ENCODE measurements around the gene MED26.
A peak's percentile ranks its signal among the peaks of the same experiment; 100 is the strongest.
"Not testable (repeated sequence)": the region's sequence is repeated elsewhere in the genome, so short reads cannot be mapped to it uniquely, and the experiment has no call there.

MED26 gene

GRCh38 chr19:16628183-16628983 is at the start of gene MED26:
MED26 (minus strand) TSS chr19:16628204; CDS start chr19:16627943, 261 bp downstream.
- DNase-seq, result peak; percentile 91

GRCh38 chr19:16677055-16677454 is 49.1 kb upstream of the MED26 start:
- no peak for DNase-seq

DNA sequence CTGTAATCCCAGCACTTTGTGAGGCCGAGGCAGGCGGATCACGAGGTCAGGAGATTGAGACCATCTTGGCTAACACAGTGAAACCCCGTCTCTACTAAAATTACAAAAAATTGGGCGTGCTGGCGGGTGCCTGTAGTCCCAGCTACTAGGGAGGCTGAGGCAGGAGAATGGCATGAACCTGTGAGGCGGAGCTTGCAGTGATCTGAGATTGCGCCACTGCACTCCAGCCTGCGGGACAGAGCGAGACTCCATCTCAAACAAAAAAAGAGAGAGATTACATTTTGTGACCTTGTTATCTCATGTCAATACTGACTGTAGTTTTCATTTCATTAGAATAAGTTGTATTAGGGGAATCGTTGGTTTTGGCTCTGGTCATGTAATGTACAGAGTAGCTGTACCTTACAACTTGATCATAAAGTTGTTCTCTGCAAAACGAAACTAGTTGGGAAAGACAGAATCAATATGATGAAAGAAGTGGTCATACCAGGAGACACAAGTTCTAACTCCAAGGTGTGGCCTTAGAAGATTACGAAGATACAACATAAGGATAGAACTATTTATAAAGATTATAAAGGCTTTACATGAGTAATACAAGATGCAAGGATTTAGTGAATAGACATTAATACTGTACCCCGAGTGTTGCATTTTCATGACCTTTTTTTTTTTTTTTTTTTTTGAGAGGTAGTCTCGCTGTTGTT is 48.2 kb upstream of the MED26 start:
- DNase-seq, result no peak

DNA sequence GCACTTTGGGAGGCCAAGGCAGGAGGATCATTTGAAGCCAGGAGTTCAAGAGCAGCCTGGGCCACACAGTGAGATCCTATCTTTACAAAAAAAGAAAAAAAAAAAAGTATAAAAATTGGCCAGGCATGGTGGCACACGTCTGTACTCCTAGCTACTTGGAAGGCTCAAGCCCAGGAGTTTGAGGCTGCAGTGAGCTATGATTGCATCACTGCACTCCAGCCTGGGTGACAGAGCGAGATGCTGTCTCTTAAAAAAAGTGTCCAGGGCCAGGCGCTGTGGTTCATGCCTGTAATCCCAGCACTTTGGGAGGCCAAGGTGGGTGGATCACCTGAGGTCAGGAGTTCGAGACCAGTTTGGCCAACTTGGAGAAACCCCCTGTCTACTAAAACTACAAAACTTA is 45.8 kb upstream of the MED26 start:
- not testable (repeated sequence) for DNase-seq

- no peak for DNase-seq
These were observed 45.2 kb upstream of the MED26 start for GRCh38 chr19:16673231-16673630.

DNA sequence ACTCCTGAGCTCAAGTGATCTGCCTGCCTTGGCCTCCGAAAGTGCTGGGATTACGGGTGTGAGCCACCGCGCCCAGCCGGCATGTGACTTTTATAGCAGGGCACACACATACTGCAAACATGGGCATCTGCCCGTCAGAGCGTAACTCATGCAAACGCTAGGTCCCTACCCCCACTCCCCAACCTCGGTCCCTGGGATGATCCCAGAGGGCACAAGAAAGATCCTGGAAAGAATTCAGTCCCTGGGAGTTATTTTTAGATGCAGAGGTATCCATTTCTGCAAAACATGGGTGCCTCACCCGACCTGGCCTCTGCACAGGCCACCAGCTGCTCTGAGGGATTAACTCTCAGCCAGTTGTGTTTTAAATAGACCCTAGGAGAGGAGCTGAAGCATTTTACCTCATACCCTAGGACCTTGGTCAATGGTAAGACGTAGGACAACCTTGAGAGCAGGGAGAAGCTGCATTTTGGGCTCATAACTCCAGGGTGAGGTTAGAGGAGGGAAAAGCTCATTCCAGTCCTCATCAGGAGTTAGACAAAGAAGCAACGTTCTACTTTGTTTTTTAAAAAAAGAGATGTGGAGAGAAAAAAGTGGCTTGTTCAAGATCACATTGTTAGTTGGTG is 43.8 kb upstream of the MED26 start:
- DNase-seq, result no peak

DNA sequence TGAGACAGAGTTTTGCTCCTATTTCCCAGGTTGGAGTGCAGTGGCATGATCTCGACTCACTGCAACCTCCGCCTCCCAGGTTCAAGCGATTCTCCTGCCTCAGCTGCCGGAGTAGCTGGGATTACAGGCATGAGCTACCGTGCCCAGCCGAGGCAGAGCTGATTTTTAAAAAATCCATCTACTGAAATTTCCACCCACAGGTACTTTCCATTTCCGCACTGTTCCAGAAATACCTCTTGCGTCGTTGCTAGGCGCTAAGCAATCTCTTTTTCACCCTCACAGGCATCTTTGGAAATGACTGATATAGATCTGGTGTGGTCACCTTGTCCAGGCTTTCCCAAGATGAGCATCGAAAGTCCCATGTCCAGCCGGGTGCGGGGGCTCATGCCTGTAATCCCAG is 42.3 kb upstream of the MED26 start:
- DNase-seq, result no peak

DNA sequence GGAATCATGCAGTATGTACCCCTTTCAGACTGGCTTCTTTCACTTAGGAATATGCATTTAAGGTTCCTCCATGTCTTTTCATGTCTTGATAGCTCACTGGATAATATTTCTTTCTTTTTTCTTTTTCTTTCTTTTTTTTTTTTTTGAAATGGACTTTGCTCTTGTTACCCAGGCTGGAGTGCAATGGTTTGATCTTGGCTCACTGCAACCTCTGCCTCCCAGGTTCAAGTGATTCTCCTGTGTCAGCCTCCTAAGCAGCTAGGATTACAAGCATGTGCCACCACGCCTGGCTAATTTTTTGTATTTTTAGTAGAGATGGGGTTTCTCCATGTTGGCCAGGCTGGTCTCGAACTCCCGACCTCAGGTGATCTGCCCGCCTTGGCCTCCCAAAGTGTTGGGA is 40.7 kb upstream of the MED26 start:
- not testable (repeated sequence) for DNase-seq

- DNase-seq, result no peak
These were observed 40.2 kb upstream of the MED26 start for GRCh38 chr19:16668176-16668575.

DNA sequence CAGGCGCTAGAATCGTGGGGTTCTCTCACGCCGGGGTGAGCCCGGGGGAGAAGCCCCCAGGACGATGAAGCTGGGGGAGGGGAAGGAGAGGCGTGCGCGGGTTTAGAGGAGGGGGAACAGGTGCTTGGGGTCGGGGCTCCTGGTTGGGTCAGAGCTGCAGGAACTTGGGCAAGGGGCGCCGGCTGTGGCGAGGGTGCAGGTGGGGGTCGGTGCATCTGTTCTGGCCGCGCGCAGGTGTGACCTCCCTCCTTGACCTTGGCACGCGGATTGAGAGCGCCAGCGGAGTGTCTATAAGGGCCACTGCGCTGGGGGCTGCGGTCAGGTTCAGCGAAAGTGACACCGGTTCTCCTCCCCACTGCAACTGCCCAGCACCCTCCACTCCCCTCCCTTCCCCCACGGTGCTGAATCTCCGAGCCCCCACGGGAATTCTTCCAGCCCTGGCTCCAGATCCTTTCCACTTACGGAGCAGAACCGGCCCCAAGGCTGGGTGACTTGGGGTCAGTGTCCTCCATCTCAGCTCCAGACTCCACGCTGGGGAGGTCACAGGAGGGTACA is 33.6 kb upstream of the MED26 start:
- DNase-seq, result no peak

DNA sequence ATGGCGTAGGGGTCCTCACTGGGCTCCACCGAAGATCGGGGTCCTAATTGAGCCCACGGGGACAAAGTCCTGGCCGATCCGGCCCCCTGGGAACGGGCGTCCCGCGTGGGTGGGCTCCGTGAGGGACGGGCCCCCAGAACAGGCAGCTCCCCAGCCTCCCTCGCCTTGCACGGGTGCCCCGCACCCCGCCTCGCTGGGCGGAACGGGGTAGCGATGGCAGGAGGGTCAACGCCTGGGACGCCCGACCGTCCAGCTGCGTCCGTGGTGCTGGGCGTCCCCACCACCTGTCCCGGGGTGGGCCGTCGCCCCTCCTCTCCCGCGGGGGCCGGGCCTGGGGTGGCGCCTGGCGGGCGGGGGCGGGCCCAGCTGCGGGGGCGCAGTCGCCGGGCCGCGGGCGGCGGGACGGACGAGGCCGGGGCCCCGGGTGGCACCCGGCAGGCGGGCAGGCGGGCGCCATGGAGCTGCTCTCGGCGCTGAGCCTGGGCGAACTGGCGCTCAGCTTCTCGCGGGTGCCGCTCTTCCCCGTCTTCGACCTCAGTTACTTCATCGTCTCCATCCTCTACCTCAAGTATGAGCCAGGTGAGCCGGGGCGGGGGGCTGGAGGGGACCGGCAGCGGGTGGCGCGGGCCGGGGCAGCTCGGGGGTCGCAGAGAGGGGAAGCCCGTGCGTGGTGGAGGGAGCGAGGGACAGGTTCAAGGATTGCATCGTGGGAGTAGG is 32.9 kb upstream of the MED26 start, which contains the start of gene TMEM38A:
TSS of gene TMEM38A (plus strand) at position 377 of the 717 bp plus-strand sequence. CDS start at position 456, 79 bp downstream.
- peak; percentile 26 for DNase-seq

DNA sequence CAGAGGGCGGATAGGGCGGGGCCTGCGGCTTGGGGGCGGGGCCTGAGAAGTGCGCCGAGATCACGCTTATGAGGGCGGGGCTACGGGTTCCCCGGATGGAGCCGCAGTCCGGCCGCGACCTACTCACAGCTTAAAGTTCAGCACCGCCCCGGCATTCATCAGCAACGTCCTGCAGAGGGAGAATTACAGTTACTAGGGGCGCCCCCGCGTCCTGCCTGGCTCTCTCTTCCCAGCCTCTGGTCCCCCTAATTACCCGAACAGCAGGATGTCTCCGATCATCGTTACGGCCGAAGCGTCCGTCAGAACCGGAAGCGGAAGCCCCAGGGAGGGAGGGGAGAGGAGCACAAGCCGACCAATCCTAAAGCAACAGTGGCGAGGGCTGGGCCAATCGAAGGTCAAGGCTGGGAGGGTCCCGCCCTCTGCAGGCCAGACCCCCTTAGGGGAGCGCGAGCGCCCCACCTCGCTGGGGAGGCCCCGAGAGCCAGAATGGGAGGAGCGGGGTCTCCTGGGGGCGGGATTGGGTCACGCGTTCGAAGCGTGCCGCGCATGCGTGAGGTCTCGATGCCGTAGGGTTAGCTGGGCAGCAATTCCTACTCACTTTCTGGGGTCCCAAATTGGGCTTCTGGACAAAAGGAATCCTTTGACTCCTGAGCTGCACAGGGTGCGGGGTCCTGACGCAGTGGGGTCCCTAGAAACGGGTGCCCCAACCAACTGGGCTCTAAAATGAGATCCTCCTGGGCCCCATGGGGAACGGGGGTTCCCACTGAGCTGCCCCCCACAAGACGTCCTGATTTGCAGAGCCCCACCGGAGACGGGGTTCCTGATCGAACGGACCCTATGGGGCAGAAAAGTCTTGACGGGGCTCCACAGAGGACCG is 32.1 kb upstream of the MED26 start, which contains the start of gene SMIM7:
TSS of gene SMIM7 (minus strand) at position 313 of the 877 bp plus-strand sequence. CDS start at position 279, 34 bp downstream.
- peak; percentile 99 for DNase-seq

- DNase-seq, result no peak
These were observed 31.4 kb upstream of the MED26 start for GRCh38 chr19:16659464-16659831.

DNA sequence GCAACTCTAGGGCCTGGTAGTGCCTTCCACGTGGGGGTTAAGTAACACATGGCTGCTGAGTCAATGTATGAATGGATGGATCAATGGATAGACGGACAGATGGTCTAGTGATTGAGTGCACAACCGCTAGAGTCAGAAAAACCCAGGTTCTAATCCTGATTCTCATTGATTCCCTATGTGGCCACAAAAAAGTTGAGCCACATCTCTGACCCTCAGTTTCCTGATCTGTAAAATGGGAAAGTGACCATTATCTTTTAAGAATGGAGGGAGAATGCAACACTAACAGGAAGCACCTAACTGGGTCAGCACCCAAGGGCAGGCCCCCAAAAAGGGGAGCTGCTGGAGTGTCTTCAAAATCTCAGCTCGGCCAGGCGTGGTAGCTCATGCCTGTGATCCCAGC is 29.4 kb upstream of the MED26 start:
- no peak for DNase-seq

GRCh38 chr19:16655727-16656126 is 27.7 kb upstream of the MED26 start:
- no peak for DNase-seq

DNA sequence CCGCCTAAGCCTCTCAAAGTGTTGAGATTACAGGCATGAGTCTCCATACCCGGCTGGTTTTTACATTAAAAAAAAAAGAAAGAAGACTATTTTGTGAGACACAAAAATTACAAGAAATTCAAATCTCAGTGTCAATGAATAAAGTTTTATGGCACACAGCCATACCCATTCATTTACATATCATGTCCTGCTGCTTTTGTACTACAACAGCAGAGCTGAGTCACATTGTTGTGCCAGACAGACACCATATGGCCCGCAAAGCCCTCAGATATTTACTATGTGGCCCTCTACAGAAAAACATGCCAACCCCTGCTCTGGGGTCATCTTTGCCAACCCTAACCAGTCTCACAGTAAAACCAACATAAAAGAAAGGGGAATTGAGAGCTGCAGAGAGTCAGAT is 26.6 kb upstream of the MED26 start:
- DNase-seq, result no peak

DNA sequence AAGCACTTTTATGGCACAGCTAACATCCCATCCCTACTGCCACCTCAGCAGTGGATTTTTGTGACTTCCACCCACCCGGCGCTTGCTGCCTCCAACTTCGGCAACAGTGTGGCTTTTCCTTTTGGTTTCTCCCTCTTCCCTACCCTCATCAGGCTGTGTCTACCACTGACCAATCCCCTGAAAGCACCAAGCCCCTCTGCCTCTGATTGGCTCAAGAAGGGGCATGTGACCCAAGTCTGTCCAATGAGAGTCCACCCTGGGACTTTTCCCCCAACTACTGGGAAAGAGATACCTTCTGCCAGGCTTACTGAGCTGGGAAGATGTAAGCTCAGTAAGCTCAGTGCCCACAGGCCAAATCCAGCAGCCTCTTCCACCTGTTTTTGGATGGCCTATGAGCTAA is 26.1 kb upstream of the MED26 start:
- no peak for DNase-seq

- DNase-seq, result no peak
These were observed 24.9 kb upstream of the MED26 start for GRCh38 chr19:16652854-16653253.

DNA sequence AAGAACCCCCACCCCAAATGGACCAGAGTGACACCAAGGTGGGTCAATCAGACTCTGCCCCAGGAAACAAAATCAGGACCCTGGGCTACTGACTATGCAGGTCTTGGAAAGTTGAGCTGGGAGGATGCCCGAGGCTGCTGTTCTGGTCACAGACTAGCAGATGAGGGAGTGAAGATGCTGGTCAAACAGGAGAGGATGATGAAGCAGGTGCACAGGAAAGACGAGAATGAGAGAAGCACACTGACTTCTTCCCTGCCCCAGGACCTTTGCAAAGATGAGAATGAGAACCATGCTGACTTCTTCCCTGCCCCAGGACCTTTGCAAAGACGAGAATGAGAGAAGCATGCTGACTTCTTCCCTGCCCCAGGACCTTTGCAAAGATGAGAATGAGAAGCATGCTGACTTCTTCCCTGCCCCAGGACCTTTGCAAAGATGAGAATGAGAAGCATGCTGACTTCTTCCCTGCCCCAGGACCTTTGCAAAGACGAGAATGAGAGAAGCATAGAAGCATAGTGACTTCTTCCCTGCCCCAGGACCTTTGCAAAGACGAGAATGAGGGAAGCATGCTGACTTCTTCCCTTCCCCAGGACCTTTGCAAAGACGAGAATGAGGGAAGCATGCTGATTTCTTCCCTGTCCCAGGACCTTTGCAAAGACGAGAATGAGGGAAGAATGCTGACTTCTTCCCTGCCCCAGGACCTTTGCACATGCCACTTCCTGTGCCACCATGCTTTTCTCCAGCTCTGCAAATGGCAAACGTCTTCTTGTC is 23.6 kb upstream of the MED26 start:
- DNase-seq, result not testable (repeated sequence)

GRCh38 chr19:16650821-16651220 is 22.8 kb upstream of the MED26 start:
- no peak for DNase-seq

DNA sequence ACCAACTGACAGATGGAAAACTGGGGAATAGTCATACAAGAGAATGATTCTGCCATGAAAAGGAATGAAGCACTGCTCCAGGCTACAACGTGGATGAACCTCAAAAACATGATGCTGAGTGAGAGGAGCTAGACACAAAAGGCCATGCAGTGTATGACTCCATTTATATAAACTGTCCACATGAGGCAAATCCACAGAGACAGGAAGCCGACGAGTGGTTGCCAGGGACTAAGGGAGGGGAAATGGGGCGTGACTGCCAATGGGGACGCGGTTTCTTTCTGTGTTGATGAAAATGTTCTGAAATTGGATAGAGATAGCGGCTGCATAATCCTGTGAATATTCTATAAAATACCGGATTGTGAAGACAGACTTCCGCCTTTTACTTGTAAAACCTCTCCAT is 21.7 kb upstream of the MED26 start:
- no peak for DNase-seq

Data from activated effector memory CD4-positive, alpha-beta T cell treated with Interleukin-2 at 50 U/mL for 16 hours (primary cell).